ENCODE measurements around the gene FANCI. TPM values are rescaled to one million over a fixed set of nuclear protein-coding genes. Genes with fewer than 3 reads are reported as not detected.
A peak's percentile ranks its signal among the peaks of the same experiment; 100 is the strongest.

The FANCI gene
- polyA plus RNA-seq, 3 donors, result 34.9 to 39.4 (median 35.5) TPM

GRCh38 chr15:89330881-89331595, 87.3 kb downstream of the FANCI start:
- no peak for DNase-seq

GRCh38 chr15:89332446-89332845, 88.7 kb downstream of the FANCI start:
- DNase-seq, result no peak

GRCh38 chr15:89333011-89333860, 89.5 kb downstream of the FANCI start:
- no peak for DNase-seq

- DNase-seq, result no peak
Observed at GRCh38 chr15:89333959-89334509, 90.3 kb downstream of the FANCI start.

- peak; percentile 99 for DNase-seq
Observed at GRCh38 chr15:89334510-89335297, 90.9 kb downstream of the FANCI start, which contains the start of gene POLG. Gene POLG, minus strand, starts transcription at chr15:89334824. Its CDS starts 1,070 bp downstream, at chr15:89333754.

- peak; percentile 55 for DNase-seq
Observed at GRCh38 chr15:89335298-89336041, 91.7 kb downstream of the FANCI start.

GRCh38 chr15:89338036-89338435, 94.3 kb downstream of the FANCI start:
- DNase-seq, result no peak

- DNase-seq, result no peak
Observed at GRCh38 chr15:89340573-89340972, 96.8 kb downstream of the FANCI start.

- no peak for DNase-seq
Observed at GRCh38 chr15:89341316-89342005, 97.7 kb downstream of the FANCI start.

- no peak for DNase-seq
Observed at GRCh38 chr15:89342840-89343239, 99.1 kb downstream of the FANCI start.

GRCh38 chr15:89345248-89345647, 101.5 kb downstream of the FANCI start:
- DNase-seq, result no peak

- no peak for DNase-seq
Observed at GRCh38 chr15:89346516-89347231, 102.9 kb downstream of the FANCI start.

GRCh38 chr15:89349206-89349558, 105.4 kb downstream of the FANCI start:
- no peak for DNase-seq

GRCh38 chr15:89352476-89352875, 108.7 kb downstream of the FANCI start:
- DNase-seq, result no peak

GRCh38 chr15:89353991-89354390, 110.2 kb downstream of the FANCI start:
- DNase-seq, result no peak

- no peak for DNase-seq
Observed at GRCh38 chr15:89356634-89357298, 113.0 kb downstream of the FANCI start.

- no peak for DNase-seq
Observed at GRCh38 chr15:89358435-89358754, 114.6 kb downstream of the FANCI start.

- peak; percentile 65 for DNase-seq
Observed at GRCh38 chr15:89358755-89359439, 115.1 kb downstream of the FANCI start.
